TTC549 (cell line): Measurements from ENCODE around the gene MCEMP1.

Experiments used
- FAIRE-seq: peaks from 2 replicates; lab custom pipeline; 2012; peaks lifted over from hg19 to GRCh38; lab: Jason Lieb, UNC

MCEMP1 gene, protein sequence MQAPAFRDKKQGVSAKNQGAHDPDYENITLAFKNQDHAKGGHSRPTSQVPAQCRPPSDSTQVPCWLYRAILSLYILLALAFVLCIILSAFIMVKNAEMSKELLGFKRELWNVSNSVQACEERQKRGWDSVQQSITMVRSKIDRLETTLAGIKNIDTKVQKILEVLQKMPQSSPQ

DNA sequence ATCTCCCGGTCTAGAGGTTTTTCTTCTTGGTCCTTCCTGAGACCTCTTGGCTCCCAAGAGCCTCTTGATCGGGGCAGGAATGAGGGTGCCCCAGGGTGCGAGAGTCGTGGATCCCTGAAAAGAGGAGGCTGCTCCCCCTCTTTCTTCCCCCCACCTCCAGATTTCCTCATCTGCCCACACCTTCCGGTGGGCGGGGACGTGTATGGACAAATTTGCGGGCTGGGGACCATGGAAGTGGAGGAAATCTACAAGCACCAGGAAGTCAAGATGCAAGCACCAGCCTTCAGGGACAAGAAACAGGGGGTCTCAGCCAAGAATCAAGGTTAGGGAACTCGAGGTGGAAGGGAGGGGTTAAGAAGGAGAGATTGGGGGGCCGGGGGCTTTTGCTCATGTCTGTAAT, at the start of gene MCEMP1:
MCEMP1 (plus strand) TSS at position 237 of the 400 bp plus-strand sequence; CDS start at position 268, 31 bp downstream.
- no peak for FAIRE-seq

DNA sequence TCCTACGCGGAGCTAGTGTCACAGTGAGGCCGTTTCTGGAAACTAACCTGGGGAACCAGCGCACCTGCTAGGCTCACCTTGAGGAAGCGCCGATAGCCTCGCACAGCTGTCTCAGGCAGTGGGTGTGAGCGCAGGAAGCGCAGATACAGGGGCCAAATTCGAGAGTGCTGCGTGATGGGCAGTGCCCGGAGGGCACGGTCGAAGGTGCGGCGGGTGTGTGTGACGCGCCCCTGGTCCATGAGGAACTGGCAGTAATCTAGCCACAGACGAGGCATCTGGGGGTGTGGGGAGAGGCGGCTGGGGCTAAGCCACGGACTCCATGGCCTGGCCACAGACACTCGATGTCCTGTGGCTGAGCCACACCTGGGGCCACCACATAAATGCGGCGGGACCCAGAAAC, 49.7 kb upstream of the MCEMP1 start:
- FAIRE-seq: no peak

DNA sequence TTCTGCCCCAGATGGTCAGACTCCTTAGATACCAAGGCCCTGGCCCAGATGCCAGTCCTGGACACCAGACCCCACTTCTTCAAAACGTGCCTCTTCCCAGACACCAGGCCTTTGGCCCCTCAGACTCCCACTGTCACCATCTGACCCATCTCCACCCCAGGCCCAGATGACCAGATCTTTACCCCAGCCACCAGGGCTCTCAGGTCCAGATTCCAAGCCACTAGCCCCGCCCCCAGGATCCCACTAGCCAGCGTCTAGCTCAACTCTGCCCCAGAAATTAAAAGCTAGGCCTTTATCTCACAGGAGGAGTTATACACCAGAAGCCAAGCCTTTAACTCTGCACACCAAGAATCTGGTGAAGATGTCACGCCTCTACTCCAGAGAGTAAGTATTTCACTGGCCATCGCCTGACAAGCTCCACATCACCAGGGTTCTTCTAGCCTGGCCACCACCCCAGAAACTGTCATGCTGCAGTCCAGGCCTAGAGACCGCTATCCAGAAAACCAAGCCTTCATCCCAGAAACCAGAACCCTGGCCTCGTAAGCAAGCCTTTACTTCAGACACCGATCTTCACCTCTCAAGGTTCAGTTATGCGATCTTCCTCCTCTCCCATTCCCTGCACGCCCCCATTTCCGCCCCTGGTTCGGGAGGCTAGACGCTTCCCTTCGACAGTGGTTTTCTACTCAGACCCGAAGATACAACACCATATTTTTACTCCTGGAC, 48.1 kb upstream of the MCEMP1 start:
- no peak for FAIRE-seq

DNA sequence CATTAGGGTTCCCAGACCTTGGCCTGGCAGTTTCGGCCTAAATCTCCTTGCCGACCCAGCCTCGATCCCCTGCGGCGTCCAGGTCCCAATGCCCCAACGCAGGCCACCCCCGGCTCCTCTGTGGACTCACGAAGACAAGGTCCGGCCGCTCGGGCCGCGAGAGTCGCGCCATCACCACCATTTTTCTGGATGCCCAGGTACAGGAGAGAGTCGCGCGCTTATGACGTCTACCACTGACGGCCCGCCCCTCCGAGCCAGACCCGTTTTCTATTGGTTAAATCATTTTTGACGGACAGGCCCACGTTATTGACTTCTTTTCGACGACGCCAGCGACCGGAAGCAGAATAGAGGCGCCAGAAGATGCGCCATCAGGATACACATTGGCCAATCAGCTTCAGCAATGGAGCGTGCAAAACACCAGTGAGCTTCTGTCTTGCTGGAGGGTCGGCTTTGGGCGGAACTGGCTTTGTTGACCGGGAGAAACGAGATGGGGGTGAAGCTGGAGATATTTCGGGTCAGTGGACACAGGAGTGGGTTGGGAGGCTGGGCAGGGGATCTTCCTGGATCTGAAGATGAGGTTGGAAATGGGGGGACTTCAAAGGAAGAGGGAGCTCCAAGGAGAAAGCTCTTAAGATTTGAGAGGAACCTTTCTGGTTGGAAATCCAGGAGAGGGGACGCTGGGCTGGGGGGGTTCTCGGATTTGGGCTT, 47.4 kb upstream of the MCEMP1 start, which contains the start of the genes PET100 and XAB2:
PET100 (plus strand) TSS at position 447 of the 708 bp plus-strand sequence; CDS start at position 488, 41 bp downstream.
XAB2 (minus strand) TSS at position 199 of the 708 bp plus-strand sequence; CDS start at position 181, 18 bp downstream.
- peak; percentile 97 for FAIRE-seq

DNA sequence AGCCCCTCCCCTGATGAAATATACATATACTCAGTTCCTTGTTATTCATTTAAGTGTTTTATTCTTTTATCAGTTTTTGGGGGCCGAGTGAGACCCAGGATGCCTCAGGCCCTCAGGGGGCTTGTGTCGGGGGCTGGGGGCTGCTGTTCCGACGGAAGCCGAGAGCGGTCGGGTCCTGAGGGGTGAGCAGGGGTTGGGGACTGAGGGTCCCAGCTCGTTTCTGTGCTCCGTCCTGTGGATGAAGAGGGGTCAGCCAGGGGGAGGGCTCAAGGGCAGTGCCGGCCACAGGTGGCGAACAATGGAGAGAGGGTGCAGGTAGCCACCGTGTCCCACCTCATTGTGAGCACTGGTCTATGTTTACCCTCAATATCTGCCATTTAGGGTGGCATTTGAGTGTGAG, 45.3 kb upstream of the MCEMP1 start:
- FAIRE-seq: no peak

DNA sequence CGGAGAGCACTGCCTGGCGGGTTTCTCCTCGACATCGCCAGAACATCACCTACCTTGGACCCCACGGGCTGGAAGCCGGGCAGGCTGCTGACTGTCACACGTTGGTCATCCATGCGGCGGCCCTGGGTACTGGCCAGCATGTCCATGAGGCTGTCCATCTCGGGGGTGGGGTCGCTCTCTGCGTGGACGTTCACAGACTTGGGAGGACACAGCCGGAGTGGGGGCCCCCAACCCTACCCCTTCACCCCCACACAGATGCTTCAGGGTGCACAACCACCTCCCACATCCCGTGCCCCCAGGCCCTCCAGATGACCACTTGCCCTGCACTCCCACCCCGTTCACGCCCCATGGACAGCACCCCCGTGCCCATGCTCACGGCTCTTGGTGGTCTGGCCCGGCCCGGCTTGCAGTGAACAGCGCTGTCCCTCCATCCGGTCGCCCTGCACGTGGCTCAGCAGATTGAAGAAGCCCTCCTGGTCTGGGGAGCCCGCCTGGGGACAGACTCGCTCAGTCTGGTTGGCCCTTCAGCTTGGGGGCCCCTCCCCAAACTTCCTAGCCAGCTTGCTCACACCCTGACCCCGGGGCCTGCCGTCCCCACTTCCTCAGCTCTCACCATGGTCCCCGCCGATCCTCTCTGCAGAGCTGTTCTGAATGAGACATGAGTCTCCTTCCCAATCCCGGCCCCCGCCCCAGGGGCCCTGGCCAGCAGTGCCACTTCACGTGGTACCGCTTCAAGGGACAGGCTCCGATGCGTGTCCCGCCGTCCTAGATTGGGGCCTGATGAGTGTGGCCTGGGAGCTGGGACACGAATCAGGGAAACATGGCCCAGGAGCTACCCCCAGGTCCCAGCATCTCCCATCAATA, 44.3 kb upstream of the MCEMP1 start:
- FAIRE-seq: no peak

DNA sequence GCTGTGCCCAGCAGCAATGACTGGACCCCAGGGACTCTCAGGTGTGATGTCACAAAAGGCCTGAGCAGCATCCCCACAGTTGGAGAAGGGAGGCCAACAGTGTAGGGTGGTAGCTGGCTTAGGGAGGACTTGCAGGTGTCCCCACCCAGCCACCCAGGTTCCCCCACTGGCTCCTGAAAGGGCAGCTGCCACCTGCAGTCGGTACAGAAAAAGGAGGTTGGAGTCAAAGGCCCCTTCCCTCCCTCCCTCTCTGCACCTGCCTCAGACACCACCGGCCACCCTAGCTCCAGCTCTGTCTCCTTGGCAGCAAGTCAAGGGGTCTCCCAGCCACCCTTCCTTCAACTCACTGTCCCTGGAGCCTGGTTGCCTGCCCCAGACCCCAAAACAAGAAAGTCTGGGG, 43.2 kb upstream of the MCEMP1 start, which contains the start of gene PCP2:
PCP2 (minus strand) TSS at position 22 of the 400 bp plus-strand sequence. CDS start 262 bp downstream, outside the sequence.
- FAIRE-seq: no peak

DNA sequence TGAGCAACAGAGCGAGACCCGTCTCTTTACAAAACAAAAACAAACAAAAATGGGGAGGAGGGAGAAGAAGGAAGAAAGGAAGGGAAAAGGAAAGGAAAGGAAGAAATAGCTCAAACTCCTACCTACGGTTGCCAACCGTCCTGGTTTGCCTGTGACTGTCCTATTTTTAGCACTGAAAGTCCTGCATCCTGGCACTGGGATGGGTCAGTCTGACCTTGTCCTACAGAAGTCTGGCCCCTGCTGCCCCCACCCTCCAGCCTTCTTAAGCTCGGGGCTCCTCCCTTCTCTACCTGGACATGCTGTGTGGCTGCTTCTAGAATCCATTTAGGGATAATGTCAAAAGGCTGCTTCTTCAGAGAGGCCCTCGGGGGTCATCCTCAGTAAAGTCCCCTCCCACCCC, 41.2 kb upstream of the MCEMP1 start:
- no peak for FAIRE-seq

DNA sequence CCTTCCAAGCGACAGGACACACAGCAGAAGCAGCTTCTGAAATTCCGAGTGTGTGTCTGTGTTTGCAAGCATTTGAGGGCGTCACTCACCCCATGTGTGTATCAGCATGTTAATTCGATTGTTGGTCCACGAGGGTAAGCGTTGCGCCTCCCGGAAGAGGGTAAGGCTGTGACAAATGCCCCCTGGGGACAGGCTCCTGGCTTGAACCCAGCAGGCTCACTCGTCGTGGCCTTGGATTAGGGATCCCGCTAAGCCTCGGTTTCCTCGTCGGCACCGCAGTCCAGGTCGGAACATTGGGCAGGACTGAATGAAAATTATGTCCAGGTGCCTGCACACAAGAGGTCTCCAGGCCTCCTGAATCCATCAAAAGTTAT, 40.6 kb upstream of the MCEMP1 start:
- no peak for FAIRE-seq

DNA sequence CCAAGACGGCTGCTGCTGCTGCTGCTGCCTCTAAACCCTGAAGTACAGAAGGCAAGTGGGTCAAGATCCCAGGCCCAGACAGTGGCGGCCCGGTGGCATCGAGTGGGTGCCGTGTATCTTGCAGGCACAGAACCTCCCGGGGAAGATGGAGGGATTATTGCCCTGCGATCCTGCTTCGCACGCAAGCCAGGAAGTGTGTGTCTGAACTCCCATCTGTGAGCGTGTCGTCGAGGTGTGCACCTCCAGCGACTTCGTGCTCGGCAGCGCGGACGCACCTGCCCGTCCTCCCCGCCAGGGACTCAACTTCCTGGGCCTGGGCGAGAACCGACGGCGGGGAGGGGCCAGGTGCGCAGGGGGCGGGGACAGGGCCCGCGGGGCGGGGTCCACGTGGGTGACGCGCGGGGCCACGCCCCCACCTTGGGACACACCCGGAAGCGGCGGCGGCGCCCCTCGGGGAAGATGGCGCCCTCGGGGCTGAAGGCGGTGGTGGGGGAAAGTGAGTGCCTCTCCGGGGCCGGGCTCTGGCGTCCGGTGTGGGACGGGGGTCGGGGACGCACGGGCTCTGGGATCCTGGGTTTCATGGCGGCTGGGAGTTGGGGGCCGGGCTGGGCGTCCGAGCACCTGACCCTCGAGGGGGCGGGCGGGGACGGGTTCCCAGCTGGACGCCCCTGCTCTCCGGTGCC, 40.1 kb upstream of the MCEMP1 start, which contains the start of gene STXBP2:
STXBP2 (plus strand) TSS at position 420 of the 683 bp plus-strand sequence; CDS start at position 460, 40 bp downstream.
- no peak for FAIRE-seq

DNA sequence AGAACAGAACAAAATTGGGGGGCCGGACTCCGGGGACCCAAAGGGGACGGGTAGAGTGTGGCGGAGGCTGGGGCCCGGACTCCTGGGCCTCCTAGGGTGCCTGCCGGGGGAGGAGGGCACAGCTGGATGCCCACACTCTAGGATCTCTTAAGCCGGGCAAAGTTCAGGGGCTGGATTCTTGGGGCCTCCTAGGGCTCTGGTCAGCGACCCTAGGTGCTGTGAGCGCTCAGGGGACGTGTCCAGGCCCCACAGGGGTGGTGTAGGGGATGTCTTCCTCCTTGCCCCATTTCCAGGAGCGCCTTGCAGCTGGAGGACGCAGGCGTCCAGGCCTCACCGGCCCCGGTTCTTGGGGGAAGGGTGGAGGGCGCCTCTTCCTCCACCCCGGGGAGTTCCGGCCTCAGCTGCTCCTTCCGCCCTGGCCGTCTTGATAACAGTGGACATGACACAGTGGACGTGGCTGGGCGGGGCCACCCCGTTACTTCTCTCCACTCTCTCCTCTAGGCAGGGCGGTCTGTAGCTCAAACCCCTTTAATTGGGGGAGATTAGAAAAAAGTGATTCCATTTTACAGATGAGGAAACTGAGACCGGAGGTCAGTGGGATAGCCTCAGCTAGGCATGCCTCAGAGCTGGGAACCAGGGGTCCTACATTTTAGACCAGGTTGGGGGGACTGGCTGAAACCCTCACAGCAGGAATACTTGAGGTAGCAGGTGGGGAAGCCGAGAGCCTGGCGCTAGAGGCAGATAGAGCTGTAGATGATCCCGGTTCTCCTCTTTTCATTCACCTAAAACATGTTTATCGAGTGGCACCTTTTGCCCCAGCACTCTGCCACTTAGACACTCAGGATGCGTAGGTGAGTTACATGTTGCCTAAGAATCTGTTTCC, 39.3 kb upstream of the MCEMP1 start:
- FAIRE-seq: no peak

DNA sequence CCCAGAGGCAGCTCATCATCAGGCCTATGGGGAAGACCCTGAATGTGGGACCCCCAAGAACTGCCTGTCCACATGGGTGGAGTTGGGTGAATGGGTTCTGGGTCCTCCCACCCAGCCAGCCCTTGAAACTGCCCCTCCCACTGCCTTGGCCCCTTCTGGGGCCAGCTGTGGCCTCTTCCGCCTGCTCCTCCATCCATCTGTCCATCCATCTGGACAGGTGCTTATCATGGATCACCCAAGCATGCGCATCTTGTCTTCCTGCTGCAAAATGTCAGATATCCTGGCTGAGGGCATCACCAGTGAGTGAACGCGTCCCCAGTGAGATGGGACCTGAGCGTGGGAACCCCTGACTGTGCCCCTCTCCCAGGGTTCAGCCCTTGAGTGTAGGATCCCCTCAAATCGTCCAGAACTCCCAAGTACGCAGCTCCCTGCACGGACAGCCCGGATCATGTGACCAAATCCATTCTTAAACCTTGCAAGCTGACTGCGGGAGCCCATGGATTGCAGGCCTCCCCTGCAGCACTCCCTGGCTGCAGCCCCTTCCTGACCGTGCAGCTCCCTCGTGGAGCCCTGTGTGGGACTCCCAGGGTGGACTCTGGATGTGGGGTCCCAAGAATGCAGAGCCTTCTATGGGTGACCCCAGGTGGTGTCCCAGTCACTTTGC, 38.0 kb upstream of the MCEMP1 start:
- FAIRE-seq: no peak

DNA sequence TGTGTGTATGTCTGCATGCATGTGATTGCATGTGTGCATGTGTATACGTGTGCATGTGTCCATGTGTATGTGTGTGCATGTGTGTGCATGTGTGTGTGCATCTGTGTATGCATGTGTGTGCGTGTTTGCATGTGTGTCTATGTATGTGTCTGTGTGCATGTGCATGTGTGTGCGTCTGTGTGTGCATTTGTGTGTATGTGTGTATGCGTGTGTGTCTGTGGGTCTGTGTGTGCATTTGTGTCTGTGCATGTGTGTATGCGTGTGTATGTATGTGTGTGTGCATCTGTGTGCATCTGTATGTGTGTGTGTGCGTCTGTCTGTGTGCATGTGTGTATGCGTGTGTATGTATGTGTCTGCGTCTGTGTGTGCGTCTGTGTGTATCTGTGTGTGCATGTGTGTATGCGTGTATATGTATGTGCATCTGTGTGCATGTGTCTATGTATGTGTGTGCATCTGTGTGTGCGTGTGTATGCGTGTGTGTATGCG, 37.0 kb upstream of the MCEMP1 start:
- FAIRE-seq: no peak

DNA sequence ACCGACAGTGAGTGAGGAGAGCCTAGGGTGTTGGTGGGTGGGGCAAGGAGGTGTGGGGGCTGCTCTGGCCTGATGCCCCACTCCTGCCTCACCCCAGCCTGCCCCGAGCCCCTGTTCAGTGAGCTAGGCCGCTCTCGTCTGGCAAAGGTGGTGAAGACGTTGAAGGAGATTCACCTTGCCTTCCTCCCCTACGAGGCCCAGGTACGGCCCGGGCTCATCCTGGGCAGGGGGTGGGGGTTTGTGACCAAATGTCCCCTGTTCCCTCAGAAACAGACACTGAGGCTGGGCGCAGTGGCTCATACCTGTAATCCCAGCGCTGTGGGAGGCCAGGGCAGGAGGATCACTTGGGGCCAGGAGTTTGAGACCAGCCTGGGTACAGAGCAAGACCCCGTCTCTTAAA, 36.1 kb upstream of the MCEMP1 start:
- no peak for FAIRE-seq

DNA sequence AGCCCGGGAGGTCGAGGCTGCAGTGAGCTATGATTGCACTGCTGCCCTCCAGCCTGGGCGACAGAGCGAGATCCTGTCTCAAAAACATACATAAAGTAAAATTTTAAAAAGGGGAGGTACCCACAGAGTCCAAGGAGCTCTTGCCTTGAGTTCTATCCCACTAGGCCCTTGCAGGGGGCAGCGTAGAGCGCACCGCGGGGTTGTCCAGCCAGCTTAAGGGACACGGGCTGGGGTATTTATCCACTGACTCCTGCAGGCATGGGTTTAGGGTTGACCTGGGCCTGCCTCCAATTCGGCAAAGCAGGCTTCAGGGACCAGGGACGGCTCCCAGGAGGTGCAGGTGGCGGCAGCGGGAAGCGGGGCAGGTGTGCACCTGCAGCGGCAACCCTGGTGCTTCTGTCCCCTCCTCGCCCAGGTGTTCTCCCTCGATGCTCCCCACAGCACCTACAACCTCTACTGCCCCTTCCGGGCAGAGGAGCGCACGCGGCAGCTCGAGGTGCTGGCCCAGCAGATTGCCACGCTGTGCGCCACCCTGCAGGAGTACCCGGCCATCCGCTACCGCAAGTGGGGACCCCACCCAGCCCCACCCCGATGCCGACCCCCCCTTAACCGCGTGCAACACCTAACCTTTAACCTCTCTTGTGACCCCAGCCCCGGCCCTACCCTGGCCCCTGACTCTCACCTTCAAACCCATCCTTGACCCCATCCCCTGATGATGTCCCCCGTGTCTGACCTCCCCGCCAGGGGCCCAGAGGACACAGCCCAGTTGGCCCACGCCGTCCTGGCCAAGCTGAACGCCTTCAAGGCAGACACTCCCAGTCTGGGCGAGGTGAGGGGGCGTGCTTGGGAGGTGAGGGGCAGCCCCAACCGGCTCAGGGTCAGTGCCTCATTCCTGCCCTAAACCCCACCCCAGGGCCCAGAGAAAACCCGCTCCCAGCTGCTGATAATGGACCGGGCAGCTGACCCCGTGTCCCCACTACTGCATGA, 35.3 kb upstream of the MCEMP1 start:
- FAIRE-seq: no peak

DNA sequence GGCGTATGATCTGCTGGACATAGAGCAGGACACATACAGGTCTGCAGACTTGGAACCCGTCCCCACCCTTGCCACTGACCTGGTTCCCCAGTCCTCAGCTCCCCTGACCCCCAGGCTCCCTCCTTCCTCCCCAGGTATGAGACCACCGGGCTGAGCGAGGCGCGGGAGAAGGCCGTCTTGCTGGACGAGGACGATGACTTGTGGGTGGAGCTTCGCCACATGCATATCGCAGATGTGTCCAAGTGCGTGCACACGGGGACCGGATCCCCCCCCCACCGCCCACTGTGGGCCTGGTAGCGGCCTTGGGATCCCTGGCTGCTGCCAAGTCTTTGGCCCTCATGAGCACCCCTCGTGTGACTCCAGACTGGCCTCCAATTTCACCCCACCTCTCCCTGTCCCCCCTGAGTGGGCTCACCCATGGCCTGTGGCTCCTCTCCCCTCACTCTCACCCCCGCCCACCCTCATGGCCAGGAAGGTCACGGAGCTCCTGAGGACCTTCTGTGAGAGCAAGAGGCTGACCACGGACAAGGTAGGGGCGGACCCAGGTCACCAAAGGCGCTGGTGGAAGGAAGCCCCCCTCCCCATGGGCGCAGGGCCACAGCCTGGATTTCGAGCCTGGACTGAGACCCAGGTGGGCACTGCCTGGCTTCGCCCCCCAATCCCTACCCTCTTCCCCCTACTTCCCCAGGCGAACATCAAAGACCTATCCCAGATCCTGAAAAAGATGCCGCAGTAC, 34.4 kb upstream of the MCEMP1 start:
- no peak for FAIRE-seq

DNA sequence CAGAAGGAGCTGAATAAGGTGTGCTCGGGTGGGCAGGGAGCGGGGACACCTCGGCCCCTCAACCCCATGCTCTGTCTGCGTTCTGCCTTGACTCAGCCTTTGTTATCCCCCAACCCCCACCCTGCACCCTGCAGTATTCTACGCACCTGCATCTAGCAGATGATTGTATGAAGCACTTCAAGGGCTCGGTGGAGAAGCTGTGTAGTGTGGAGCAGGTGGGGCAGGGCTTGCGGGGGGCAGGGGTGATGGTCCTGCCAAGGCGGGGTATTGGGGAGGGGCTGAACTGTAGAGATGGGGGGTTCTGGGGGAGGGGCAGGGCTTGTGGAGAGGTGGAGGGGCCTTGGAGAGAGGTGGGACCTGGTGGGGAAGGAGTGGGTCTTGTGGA, 33.9 kb upstream of the MCEMP1 start:
- FAIRE-seq: no peak
